Uterus (tissue), 4 donors: ENCODE results near the gene NOVA2. TPM values are rescaled to one million over a fixed set of nuclear protein-coding genes. Genes with fewer than 3 reads are reported as not detected.

Source experiments
- DNase-seq, 2 donors: peaks; one replicate each; pipeline ENCODE4 v3.0.0-alpha.2; 2019 to 2020
- H3K27ac ChIP-seq, 2 donors: fragments of 200-600 bp; sonication (generic); 1 replicate in 1 of 2; 2 replicates in 1 of 2; pipeline ENCODE4 v1.5.1; 2016 to 2018
- H3K27me3 ChIP-seq, 2 donors: fragments of 200-600 bp; sonication (generic); one replicate each; pipeline ENCODE4 v1.5.1; 2018 to 2019; ENCODE audit warnings: control low read depth in 1 of 2
- H3K36me3 ChIP-seq, 2 donors: fragments of 200-600 bp; sonication (generic); one replicate each; pipeline ENCODE4 v1.5.1; 2019; ENCODE audit warnings: control low read depth in 1 of 2
- H3K4me1 ChIP-seq, 2 donors: fragments of 200-600 bp; sonication (generic); one replicate each; pipeline ENCODE4 v1.5.1; 2018 to 2019; ENCODE audit warnings: control low read depth in 1 of 2
- H3K4me3 ChIP-seq, 2 donors: fragments of 200-600 bp; sonication (generic); 1 replicate in 1 of 2; 2 replicates in 1 of 2; pipeline ENCODE4 v1.5.1; 2018 to 2019; ENCODE audit warnings: mild to moderate bottlenecking in 1 of 2
- H3K9me3 ChIP-seq, 2 donors: fragments of 200-600 bp; sonication (generic); one replicate each; pipeline ENCODE4 v1.5.1; 2019; ENCODE audit warnings: control low read depth in 1 of 2
- CTCF ChIP-seq, 4 experiments: fragments of 200-600 bp in 2 of 4; fragments of 450-650 bp in 2 of 4; sonication (generic) in 2 of 4; IDR thresholded peaks; one replicate each; pipeline ENCODE4 v1.5.1; 2016 to 2019; ENCODE audit warnings: antibody characterized with exemption in 4 of 4, mild to moderate bottlenecking in 2 of 4, moderate library complexity in 1 of 4
- POLR2A ChIP-seq, 2 donors: fragments of 450-650 bp; IDR thresholded peaks; one replicate each; pipeline ENCODE4 v1.6.1; 2016; ENCODE audit warnings: antibody characterized with exemption in 2 of 2, mild to moderate bottlenecking in 1 of 2, moderate library complexity in 1 of 2
- intact Hi-C: fragments of 100-400 bp; cut with DNase I; formaldehyde crosslinking; loops from one replicate; pipeline ENCODE4 v1.15.1; 2023; ENCODE audit warnings: low total_unique reads
- total RNA-seq, 4 donors: library from RNA; depleted of rRNA in 3 of 4; stranded (reverse); fragments of >200 nt in 3 of 4; gene quantifications; one replicate each; pipeline versions ENCODE4 v1.1.0 to v1.2.4, GENCODE V29; 2014 to 2023
- donor health status: DM: yes; HTN: yes; CAD: no.

NOVA2 gene
- total RNA-seq, 4 donors from 2014 or later: 1.5 to 17.6 (median 2.4) TPM

GRCh38 chr19:45955905-45956608, 17.6 kb downstream of the NOVA2 start:
- no peaks in the 10 kb centered on the region for H3K36me3 ChIP-seq
- intact Hi-C loops: no loop called here
- H3K4me1 ChIP-seq: no peaks in the 10 kb centered on the region
- no peaks in the 10 kb centered on the region for H3K9me3 ChIP-seq
- H3K27ac ChIP-seq: peak overlapping the region in 1 of 2 donors; percentile 48
- no peak overlapping the region for H3K4me3 ChIP-seq
- TF ChIP-seq CTCF (IDR thresholded peaks at IDR 0.05) (no peak), POLR2A (IDR thresholded peaks at IDR 0.05) (no peak)
- peak; percentile 21 to 79 for DNase-seq
- H3K27me3 ChIP-seq: no peaks in the 10 kb centered on the region

- intact Hi-C loops: no loop called here
- no peaks in the 10 kb centered on the region for H3K27me3 ChIP-seq
- no peak for DNase-seq
- TF ChIP-seq CTCF (IDR thresholded peaks at IDR 0.05) (no peak), POLR2A (IDR thresholded peaks at IDR 0.05) (no peak)
- no peak overlapping the region for H3K27ac ChIP-seq
- no peaks in the 10 kb centered on the region for H3K4me1 ChIP-seq
- H3K36me3 ChIP-seq: no peaks in the 10 kb centered on the region
- no peak overlapping the region for H3K4me3 ChIP-seq
- H3K9me3 ChIP-seq: no peaks in the 10 kb centered on the region
These were observed 19.5 kb downstream of the NOVA2 start for GRCh38 chr19:45954156-45954555.

DNA sequence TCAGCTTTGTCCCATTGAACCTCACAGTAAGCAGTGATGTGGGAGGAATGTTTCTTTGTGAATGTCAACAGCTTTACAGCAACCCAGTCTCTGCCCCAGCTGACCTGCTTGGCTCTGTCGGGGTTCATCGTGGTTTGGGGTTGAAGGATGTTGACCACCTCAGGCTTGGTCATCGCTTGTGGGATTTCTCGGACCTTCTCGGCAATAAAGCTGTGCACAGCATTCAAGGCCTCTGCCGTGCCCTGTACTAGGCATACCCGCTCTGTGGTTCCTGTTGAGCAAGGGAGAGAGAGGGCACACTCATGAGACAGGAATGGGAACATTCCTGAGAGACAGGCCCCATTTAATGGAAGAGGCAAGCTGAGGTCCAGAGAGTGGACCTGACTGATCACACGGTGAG, 20.0 kb downstream of the NOVA2 start:
- intact Hi-C loops: no loop called here
- Histone ChIP-seq H3K4me3 (no peak overlapping the region), H3K4me1 (no peaks in the 10 kb centered on the region), H3K36me3 (no peaks in the 10 kb centered on the region), H3K27ac (no peak overlapping the region), H3K9me3 (no peaks in the 10 kb centered on the region), H3K27me3 (no peaks in the 10 kb centered on the region)
- no peak for TF ChIP-seq CTCF (IDR thresholded peaks at IDR 0.05)
- DNase-seq: no peak

- peak in 1 of 2 donors; percentile 36 for DNase-seq
- Histone ChIP-seq H3K27me3 (no peaks in the 10 kb centered on the region), H3K4me3 (no peak overlapping the region), H3K27ac (no peak overlapping the region), H3K4me1 (no peaks in the 10 kb centered on the region), H3K9me3 (no peaks in the 10 kb centered on the region), H3K36me3 (no peaks in the 10 kb centered on the region)
- intact Hi-C loops: no loop called here
- TF ChIP-seq POLR2A (IDR thresholded peaks at IDR 0.05) (no peak), CTCF (IDR thresholded peaks at IDR 0.05) (no peak)
These were observed 20.8 kb downstream of the NOVA2 start for GRCh38 chr19:45952686-45953505.

DNA sequence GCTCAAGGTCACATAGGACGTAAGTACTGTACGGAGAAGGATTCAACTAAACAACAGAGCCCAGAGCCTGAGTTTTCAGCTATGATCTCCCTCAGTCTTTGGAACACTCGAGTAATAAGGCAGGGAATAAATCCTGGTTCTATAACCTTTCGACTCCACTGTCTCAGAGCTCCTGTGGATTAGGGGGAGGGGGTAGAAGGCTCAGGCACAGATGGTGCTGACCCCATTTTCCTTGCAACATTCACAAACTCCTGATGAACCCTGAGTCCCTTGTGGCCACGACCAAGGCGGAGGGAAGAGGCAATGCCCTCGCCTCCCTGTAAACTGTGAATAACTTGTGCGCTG, 21.4 kb downstream of the NOVA2 start:
- Histone ChIP-seq H3K36me3 (no peaks in the 10 kb centered on the region), H3K27me3 (no peaks in the 10 kb centered on the region), H3K9me3 (no peaks in the 10 kb centered on the region), H3K4me3 (no peak overlapping the region), H3K27ac (no peak overlapping the region), H3K4me1 (no peaks in the 10 kb centered on the region)
- intact Hi-C loops: no loop called here
- TF ChIP-seq CTCF (IDR thresholded peaks at IDR 0.05) (no peak), POLR2A (IDR thresholded peaks at IDR 0.05) (no peak)
- DNase-seq: no peak
